K562 (cell line): ENCODE results near the gene PARD3.

Source experiments
- BRD9 ChIP-seq: fragments of 450-650 bp; IDR thresholded peaks from 2 replicates; pipeline ENCODE4 v1.6.1; 2018; ENCODE audit warnings: low read depth; ENCODE audit not compliant: partially characterized antibody
- CHD2 ChIP-seq: IDR thresholded peaks from 2 replicates; pipeline ENCODE4 v1.6.1; 2011; ENCODE audit warnings: low read depth, low read length
- MYC ChIP-seq, 2 experiments: fragments of 250-450 bp in 1 of 2; sonication (Bioruptor Pico) in 1 of 2; IDR thresholded peaks; 2 replicates each; pipeline versions ENCODE4 v1.5.1 to v1.6.1; 2012 to 2021; ENCODE audit warnings: low read depth in 2 of 2, borderline replicate concordance in 1 of 2, improper control_type of control experiment in 1 of 2, low read length in 1 of 2, mild to moderate bottlenecking in 1 of 2, moderate library complexity in 1 of 2
- NFYB ChIP-seq: IDR thresholded peaks from 2 replicates; pipeline ENCODE4 v1.6.1; 2011; ENCODE audit warnings: mild to moderate bottlenecking, moderate library complexity; ENCODE audit not compliant: insufficient read length; ENCODE audit errors: extremely low read depth
- POLR2AphosphoS2 ChIP-seq: IDR thresholded peaks from 2 replicates; pipeline ENCODE4 v1.6.1; 2012; ENCODE audit warnings: low read length, improper control_type of control experiment
- TF ChIP-seq, protein P1 (sequence below), 3 experiments: IDR thresholded peaks in 2 of 3; conservative IDR thresholded peaks in 1 of 3; 2 replicates each; pipeline ENCODE4 v1.5.1; 2011 to 2012; ENCODE audit warnings: low read length in 3 of 3, mild to moderate bottlenecking in 3 of 3, control low read depth in 2 of 3, improper control_type of control experiment in 1 of 3, inconsistent platforms in 1 of 3, low read depth in 1 of 3, mixed read lengths in 1 of 3, moderate library complexity in 1 of 3; ENCODE audit not compliant: insufficient read depth in 2 of 3

DNA sequence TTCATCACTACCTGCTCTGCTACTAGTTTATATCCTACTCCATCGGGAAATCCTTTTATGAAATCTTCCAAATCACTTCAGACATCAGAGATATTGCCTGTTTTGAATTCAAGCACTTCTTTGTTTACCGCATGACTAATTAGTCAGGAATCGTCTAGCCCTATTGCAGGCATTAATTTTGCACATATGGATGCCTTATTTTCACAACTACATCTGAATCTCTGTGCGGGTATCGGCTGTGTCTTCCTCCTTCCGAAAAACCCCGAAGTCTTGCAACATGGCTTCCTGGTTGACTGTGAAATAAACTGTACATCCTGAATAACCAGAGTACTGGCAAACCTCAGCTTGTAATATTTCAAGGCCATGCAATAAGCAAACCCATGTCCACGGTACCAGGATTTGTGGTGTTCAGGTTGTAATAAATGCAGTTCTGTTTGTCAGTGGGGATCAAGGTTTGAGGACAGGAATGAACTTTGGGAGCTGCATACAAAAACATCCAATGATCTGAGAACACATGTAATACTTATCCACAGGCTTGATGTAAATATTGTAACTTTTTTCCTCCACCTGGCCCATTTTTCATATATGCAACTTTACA is 642.1 kb downstream of the PARD3 start:
- TF ChIP-seq NFYB (no peak), POLR2AphosphoS2 (no peak), CHD2 (no peak), BRD9 (no peak), MYC (IDR thresholded peaks at IDR 0.05; ENCODE audit: low read depth, low read length) (no peak), MYC (CRISPR knock-in tag; IDR thresholded peaks at IDR 0.05; ENCODE audit: borderline replicate concordance, low read depth) (no peak)
- TF ChIP-seq, protein P1, sequence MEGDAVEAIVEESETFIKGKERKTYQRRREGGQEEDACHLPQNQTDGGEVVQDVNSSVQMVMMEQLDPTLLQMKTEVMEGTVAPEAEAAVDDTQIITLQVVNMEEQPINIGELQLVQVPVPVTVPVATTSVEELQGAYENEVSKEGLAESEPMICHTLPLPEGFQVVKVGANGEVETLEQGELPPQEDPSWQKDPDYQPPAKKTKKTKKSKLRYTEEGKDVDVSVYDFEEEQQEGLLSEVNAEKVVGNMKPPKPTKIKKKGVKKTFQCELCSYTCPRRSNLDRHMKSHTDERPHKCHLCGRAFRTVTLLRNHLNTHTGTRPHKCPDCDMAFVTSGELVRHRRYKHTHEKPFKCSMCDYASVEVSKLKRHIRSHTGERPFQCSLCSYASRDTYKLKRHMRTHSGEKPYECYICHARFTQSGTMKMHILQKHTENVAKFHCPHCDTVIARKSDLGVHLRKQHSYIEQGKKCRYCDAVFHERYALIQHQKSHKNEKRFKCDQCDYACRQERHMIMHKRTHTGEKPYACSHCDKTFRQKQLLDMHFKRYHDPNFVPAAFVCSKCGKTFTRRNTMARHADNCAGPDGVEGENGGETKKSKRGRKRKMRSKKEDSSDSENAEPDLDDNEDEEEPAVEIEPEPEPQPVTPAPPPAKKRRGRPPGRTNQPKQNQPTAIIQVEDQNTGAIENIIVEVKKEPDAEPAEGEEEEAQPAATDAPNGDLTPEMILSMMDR (IDR thresholded peaks at IDR 0.05 in 2 of 3, conservative IDR thresholded peaks at IDR 0.05 in 1 of 3; ENCODE audit: insufficient read depth in 2 of 3, low read depth in 1 of 3, low read length in 3 of 3) = no peak
